ENCODE data around the gene KLHL42. TPM values are rescaled to one million over a fixed set of nuclear protein-coding genes. Genes with fewer than 3 reads are reported as not detected.

KLHL42 gene
- total RNA-seq, 1 experiment from 2014 or later: 35.8 TPM

GRCh38 chr12:27802511-27802910, 22.5 kb downstream of the KLHL42 start:
- peaks cover 0 to 5% of the 10 kb centered on the region in 2 experiments; a peak in 3 of 4 replicates for H3K4me1 Mint-ChIP-seq
- H2BK15ac ChIP-seq (ENCODE audit: low read depth, low read length): no peak overlapping the region
- TF ChIP-seq CTCF (conservative IDR thresholded peaks at IDR 0.05): no peak
- no peak overlapping the region for H2BK20ac ChIP-seq (ENCODE audit: low read depth, low read length, poor library complexity, severe bottlenecking)
- no peaks in the 10 kb centered on the region for H3K23me2 ChIP-seq (ENCODE audit: insufficient read length, low read depth, low read length, poor library complexity, severe bottlenecking)
- H3K9me3 Mint-ChIP-seq: no peaks in the 10 kb centered on the region
- no peak overlapping the region for H4K91ac ChIP-seq (ENCODE audit: insufficient read length, low read depth, low read length)
- no peak overlapping the region for H4K8ac ChIP-seq (replicated peaks; ENCODE audit: insufficient read length, low read depth, low read length)
- H3K23ac ChIP-seq (ENCODE audit: insufficient read length, low read depth, low read length): no peak overlapping the region
- H3K27me3 Mint-ChIP-seq (ENCODE audit: low read depth): no peaks in the 10 kb centered on the region
- no peak overlapping the region for H3K14ac ChIP-seq (ENCODE audit: insufficient read depth, low read length)
- no peak overlapping the region for H2BK120ac ChIP-seq (ENCODE audit: low read depth, low read length, poor library complexity, severe bottlenecking)
- H2AK5ac ChIP-seq (ENCODE audit: insufficient read length, low read length): no peak overlapping the region
- H3K36me3 Mint-ChIP-seq (ENCODE audit: insufficient read depth in 1 of 3, low read depth in 3 of 3): peaks cover 4 to 18% (median 18%) of the 10 kb centered on the region in 3 experiments; a peak in 6 of 7 replicates
- H3K4me3 Mint-ChIP-seq: no peak overlapping the region
- no peaks in the 10 kb centered on the region for H3K27me3 ChIP-seq (ENCODE audit: insufficient read depth, low read length)
- no CpG with 5 or more reads among the region's 4 CpGs for WGBS (ENCODE audit: extremely low coverage, insufficient read length, low lambda C conversion rate)
- H3K18ac ChIP-seq (ENCODE audit: insufficient read length, low read depth, low read length): no peak overlapping the region
- H3K4ac ChIP-seq (ENCODE audit: low read depth, low read length): no peak overlapping the region
- H3K79me1 ChIP-seq (ENCODE audit: insufficient read depth, low read depth, low read length, poor library complexity, severe bottlenecking): no peaks in the 10 kb centered on the region
- no peaks in the 10 kb centered on the region for H3K79me2 ChIP-seq (ENCODE audit: insufficient read depth, low read length)
- no peak for DNase-seq
- no peak overlapping the region for H3K27ac Mint-ChIP-seq
- H4K5ac ChIP-seq (ENCODE audit: insufficient read length, low read depth, low read length): no peak overlapping the region
- no peak overlapping the region for H2AFZ ChIP-seq (ENCODE audit: low read length)
- no peak overlapping the region for H2BK5ac ChIP-seq (ENCODE audit: insufficient read length, low read length)
- no peak overlapping the region for H3T11ph ChIP-seq (ENCODE audit: low read length)
- H3K9me3 ChIP-seq (ENCODE audit: control insufficient read depth, low read depth, low read length): no peaks in the 10 kb centered on the region
- no peak overlapping the region for H2BK12ac ChIP-seq (ENCODE audit: insufficient read length, low read depth, low read length)
- H3K27ac ChIP-seq (ENCODE audit: insufficient read length, low read depth, low read length): no peak overlapping the region
- H3K4me2 ChIP-seq (ENCODE audit: insufficient read depth, insufficient read length, low read length): no peak overlapping the region
- no peak overlapping the region for H3K56ac ChIP-seq (ENCODE audit: insufficient read length, low read depth, low read length)
- no peaks in the 10 kb centered on the region for H4K20me1 ChIP-seq (ENCODE audit: control insufficient read depth, insufficient read depth, insufficient read length)
- H3K9ac ChIP-seq (ENCODE audit: extremely low read depth, insufficient read length, low read length): no peak overlapping the region
- H3K4me1 ChIP-seq (ENCODE audit: insufficient read depth, low read length): no peaks in the 10 kb centered on the region

All from H9 (cell line).